HG03103 (cell line): ENCODE measurements around the gene RXFP1.
A peak's percentile ranks its signal among the peaks of the same experiment; 100 is the strongest.
"Not testable (repeated sequence)": the region's sequence is repeated elsewhere in the genome, so short reads cannot be mapped to it uniquely, and the experiment has no call there.

ENCODE experiments used
- ATAC-seq: cut with Tn5 transposase; IDR thresholded peaks from one replicate; pipeline ENCODE4 v1.9.1; 2021; ENCODE audit warnings: low read depth; ENCODE audit not compliant: unreplicated experiment

Gene RXFP1

GRCh38 chr4:158605393-158605792 lies 83.7 kb downstream of the RXFP1 start:
- ATAC-seq: no peak

- no peak for ATAC-seq
Measured at GRCh38 chr4:158606969-158607368, 85.3 kb downstream of the RXFP1 start.

- no peak for ATAC-seq
Measured at GRCh38 chr4:158609116-158609515, 87.4 kb downstream of the RXFP1 start.

- peak; percentile 94 for ATAC-seq
Measured at GRCh38 chr4:158610790-158611189, 89.1 kb downstream of the RXFP1 start.

- ATAC-seq: no peak
Measured at GRCh38 chr4:158613046-158613445, 91.4 kb downstream of the RXFP1 start.

GRCh38 chr4:158617956-158618355 lies 96.3 kb downstream of the RXFP1 start:
- ATAC-seq: no peak

- no peak for ATAC-seq
Measured at GRCh38 chr4:158621729-158622128, 100.0 kb downstream of the RXFP1 start.

- ATAC-seq: no peak
Measured at GRCh38 chr4:158622251-158622650, 100.6 kb downstream of the RXFP1 start.

GRCh38 chr4:158624889-158625478 lies 103.3 kb downstream of the RXFP1 start:
- peak; percentile 90 for ATAC-seq

- no peak for ATAC-seq
Measured at GRCh38 chr4:158625544-158625943, 103.9 kb downstream of the RXFP1 start.

GRCh38 chr4:158630893-158631292 lies 109.2 kb downstream of the RXFP1 start:
- no peak for ATAC-seq

GRCh38 chr4:158636619-158637018 lies 114.9 kb downstream of the RXFP1 start:
- no peak for ATAC-seq

- ATAC-seq: no peak
Measured at GRCh38 chr4:158644356-158644755, 122.7 kb downstream of the RXFP1 start.

GRCh38 chr4:158644760-158645159 lies 123.1 kb downstream of the RXFP1 start:
- ATAC-seq: no peak

- no peak for ATAC-seq
Measured at GRCh38 chr4:158649111-158649680, 127.5 kb downstream of the RXFP1 start.

GRCh38 chr4:158652920-158653319 lies 131.2 kb downstream of the RXFP1 start:
- ATAC-seq: no peak

- ATAC-seq: no peak
Measured at GRCh38 chr4:158656439-158656838, 134.8 kb downstream of the RXFP1 start.

GRCh38 chr4:158657291-158657690 lies 135.6 kb downstream of the RXFP1 start:
- no peak for ATAC-seq

GRCh38 chr4:158663255-158663654 lies 141.6 kb downstream of the RXFP1 start:
- ATAC-seq: not testable (repeated sequence)

- ATAC-seq: not testable (repeated sequence)
Measured at GRCh38 chr4:158663707-158664625, 142.3 kb downstream of the RXFP1 start.

- no peak for ATAC-seq
Measured at GRCh38 chr4:158664806-158665205, 143.1 kb downstream of the RXFP1 start.

GRCh38 chr4:158666892-158667291 lies 145.2 kb downstream of the RXFP1 start:
- ATAC-seq: no peak
